Cortex of kidney (tissue), 1 donor: ENCODE results near the gene SPSB3.
"Not testable (repeated sequence)": the region's sequence is repeated elsewhere in the genome, so short reads cannot be mapped to it uniquely, and the experiment has no call there.

Source experiments
- DNase-seq: peaks from one replicate; lab custom pipeline; 2025; lab: John Stamatoyannopoulos, UW

Gene SPSB3

DNA sequence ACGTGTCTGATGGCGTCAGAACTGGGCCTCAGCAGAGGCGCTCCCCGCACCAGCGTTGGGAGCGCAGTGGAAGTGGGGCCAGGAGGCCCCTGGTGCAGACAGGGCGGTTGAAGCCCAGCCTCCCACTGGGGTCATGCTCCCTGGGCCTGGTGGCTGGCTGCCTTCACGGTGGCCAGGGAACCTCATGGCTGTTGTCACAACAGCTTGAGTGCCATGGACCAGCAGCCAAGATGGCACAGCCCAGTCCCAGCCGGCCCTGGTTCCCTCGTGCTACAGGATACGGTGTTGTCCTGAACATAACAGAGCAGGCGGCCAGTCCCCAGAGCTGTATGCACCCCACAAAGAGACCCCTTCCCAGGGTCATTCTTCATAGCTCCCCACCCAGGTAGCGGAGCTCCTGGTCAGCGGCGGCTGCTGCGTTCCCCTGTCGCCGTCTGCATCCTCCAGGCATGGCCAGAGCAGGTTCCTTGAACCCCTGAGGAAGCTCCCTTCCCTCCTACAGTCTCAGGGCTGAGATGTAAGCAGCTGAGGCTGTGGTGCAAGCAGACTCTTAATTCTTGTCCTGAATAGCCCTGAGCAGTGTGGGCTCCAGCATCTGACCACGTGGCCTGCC, 40.7 kb downstream of the SPSB3 start:
- DNase-seq, result no peak

DNA sequence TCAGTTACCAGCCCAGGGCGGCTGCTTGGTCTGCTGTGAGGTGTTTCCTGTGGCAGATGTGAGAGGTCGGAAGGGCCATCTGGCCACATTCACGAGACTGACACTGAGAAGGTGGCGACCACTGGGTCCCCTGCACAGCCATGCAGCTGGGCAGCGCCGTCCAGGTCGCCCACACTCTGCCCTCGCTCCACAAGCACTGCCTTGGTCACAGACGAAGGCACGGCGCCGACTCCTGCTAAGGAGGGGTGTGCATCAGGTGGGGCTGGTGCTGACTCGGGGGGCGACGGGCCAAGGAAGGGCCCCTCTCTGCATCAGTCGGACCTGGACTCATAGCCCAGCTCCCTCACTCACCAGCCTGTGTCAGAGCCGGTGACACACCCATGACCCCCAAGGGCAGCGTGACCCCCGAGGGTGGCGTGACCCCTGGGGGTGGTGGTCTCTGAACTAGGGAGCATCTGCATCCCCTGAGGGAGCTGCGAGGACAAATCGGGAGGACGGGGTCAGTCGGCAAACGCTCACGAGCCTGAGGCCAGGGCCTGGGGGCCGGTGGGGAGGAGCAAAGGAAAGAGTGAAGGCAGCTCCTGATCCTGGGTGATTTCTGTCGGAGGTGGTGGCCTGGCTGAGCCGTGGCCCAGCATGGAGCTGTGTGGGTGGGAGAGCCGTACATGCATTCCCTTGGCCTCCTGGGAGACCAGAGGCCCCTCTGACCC, 41.4 kb downstream of the SPSB3 start:
- no peak for DNase-seq

DNA sequence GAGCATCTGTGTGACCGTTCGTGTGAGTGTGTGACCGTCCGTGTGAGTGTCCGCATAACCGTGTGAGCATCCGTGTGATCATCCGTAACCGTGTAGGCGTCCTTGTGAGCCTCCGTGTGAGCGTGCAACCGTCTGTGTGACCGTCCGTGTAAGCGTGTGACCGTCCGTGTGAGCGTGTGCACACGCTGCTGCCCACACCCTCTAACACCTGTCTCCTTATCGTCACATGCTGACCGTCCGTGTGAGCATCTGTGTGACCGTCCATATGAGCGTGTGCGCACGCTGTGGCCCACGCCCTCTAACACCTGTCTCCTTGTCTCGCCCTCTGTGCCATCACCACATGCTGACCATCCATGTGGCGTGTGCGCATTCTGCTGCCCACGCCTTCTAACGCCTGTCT, 42.1 kb downstream of the SPSB3 start:
- DNase-seq, result no peak

DNA sequence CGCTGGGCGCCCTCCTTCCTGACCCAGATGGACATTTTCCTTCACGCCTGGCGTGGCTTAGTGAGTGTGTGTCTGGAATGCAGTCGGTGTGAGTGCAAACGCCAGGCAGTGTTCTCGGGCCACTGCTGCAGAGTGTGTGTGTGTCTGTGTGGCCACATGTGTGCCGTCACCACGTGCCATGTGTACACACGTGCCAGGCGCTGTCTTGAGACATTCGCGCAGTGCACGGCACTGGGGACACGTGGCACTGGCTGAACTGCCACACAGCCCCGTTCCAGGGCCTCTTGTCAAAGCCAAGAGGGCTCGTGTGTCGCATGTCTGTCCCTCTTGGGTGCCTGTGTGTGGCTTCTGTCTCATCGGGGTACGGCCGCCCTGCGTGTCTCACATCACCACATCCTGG, 47.6 kb downstream of the SPSB3 start:
- DNase-seq, result no peak

DNA sequence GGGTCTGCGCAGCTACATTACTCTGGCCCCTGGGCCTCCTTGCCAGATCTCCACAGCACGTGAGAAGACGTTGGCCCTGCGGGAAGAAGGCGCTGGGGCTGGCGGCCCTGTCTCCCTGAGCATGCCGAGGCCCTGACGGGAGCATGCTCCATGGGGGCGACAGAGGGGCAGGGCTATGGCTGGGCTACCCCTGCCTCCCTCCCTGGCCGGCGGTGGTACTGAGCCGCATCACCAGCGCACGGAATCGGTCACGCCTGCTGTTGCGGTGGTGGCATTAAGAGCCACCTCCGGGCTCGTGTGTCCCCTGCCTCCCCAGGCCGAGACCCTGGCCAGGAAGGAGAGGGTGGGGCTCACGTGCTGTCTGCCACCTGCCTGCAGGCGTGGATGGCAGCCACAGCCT, 48.2 kb downstream of the SPSB3 start:
- DNase-seq, result no peak

DNA sequence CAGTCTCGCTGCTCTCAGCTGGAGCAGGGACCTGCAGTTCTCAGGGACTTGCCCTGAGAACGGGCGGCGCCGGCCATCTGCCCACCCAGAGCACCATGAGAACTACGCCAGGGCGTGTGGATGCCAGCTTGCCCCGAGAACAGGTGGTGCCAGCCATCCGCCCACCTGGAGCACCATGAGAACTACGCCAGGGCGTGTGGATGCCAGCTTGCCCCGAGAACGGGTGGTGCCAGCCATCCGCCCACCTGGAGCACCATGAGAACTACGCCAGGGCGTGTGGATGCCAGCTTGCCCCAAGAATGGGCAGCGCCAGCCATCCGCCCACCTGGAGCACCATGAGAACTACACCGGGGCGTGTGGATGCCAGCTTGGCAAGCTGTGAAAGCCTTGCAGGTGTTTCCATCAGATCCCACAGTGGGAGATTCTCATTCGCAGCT, 49.8 kb downstream of the SPSB3 start:
- DNase-seq, result not testable (repeated sequence)

DNA sequence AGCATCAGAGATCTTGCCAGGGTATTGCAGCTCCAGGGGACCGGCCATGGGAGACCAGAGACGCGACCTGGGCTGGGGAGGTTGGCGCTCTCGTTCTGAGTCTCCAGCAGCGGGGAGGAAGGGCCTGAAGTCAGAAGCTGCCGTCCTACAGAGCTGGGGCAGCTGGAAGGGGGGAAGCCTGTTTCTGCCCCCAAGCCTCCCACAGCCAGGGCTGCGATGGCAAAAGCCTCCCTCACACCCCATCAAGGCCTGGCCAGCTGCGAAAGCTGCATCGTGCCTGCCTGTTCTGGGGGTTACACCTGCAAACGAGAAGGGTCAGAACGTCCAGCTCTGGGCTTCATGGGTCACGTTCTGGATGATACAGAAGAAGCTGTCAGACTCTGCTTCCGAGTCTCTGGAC, 50.3 kb downstream of the SPSB3 start:
- no peak for DNase-seq

DNA sequence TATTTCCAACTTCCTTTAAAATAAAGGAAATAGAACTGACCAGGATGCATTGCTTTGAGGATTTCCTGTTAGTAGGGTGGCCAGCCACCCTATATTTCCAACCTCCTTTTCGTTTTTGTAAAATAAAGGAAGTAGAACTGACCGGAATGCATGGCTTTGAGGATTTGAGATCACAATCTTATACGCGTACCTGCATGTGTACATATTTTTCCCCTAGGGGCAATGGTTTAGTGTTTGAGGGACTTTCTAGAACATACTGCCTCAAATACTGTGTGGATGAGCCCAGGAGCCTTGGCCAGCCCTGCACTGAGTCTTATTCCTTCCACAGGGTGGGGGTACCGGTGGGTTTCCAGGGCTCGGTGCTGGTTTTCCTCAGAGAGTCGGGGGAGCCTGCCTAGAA, 50.8 kb downstream of the SPSB3 start:
- DNase-seq, result no peak

DNA sequence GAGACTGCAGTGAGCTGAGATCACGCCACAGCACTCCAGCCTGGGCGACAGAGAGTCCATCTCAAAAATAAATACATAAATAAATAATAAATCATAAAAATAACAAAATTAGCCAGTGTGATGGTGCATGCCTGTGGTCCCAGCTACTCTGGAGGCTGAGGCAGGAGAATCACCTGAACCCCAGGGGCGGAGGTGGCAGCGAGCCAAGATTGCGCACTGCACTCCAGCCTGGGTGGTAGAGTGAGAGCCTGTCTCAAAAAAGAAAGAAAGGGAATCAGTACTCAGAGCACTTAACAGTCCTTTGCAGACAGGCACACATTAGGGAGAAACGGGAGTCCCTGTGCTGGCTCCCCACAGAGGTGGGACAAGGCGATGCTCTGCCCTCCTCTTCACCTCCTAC, 51.3 kb downstream of the SPSB3 start:
- no peak for DNase-seq

DNA sequence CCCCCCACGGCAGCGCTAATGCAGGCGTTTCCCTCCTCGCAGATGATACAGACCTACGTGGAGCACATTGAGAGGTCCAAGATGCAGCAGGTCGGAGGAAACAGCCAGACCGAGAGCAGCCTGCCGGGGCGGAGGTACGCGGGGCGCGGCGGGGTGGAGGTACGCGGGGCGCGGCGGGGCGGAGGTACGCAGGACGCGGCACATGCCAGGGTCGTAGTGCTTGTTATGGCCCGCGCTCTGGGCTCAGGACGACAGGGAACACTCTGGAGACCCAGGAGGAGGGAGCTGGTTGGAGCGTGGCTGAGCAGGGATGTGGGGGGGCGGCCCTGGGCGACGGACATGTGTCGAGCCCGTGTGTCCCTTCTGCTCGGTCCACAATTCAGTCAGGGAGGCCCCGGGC, 52.9 kb downstream of the SPSB3 start:
- no peak for DNase-seq

DNA sequence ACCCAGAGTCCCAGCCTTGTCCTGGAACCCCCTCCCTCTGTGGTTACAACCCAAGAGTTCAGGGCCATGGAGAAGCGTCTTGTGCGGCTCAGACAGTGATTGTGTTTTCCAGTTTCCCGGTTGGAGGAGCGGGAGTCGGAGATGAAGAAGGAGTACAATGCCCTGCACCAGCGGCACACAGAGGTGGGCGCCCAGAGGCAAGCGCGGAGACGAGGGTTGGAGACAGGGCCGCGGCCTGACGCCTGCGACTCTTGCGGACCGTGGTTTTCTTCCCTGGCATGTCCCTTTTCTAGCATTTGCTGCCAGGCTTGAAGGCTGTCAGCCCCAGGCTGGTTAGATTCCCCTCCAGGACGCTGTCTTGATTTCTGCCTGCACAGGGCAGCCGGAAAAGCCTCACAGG, 53.3 kb downstream of the SPSB3 start:
- DNase-seq, result no peak

DNA sequence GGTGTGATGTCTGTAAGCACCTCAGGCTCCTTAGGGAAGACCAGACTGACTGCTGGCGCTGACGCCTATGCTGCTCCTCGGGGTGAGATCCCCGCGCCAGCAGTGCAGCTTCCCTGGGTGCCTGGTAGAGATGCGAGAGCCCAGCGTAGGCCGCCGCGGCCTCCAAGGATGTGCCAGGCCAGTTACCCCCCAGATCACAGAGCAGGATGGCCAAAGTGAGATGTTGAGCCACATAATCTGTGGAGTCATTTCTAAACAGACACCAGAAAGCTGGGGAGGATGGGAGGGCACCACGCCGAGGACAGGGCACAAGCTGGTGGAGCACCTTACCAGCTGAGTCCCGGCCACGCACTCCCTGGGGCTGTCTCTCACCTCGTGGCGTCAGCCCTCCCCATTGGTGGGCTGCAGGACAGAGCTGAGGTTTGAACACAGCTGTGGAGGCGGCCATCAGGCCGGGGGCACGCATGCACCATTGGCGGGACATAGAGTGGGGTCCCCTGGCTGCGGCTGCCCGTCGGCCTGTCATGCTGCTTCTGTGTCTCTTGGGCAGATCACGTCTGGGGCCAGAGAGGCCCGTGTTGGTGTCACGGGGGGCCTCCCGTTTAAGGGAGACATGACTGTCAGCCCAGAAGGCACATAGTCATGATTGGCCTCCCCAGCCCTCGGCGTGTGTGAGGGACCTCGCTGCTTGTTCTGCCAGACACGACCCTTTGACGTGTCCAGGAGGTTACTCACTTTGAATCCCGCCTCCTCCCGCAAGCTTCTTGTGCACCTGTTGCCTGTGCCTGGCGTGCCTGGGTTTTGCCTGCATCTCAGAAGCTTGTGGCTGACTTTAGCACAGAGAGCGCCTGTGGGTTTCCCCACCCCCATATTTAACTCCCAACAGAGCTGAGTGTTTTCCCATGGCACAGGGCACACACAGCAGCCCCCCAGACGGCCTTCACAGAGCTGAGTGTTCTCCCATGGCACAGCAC, 54.4 kb downstream of the SPSB3 start:
- DNase-seq, result no peak
